ENCODE results near the gene ARFGEF3. TPM values are rescaled to one million over a fixed set of nuclear protein-coding genes. Genes with fewer than 3 reads are reported as not detected.

The ARFGEF3 gene
- total and polyA plus RNA-seq, 2 donors (not counting 1 experiment from before 2014, with no cell fraction given) = not detected

DNA sequence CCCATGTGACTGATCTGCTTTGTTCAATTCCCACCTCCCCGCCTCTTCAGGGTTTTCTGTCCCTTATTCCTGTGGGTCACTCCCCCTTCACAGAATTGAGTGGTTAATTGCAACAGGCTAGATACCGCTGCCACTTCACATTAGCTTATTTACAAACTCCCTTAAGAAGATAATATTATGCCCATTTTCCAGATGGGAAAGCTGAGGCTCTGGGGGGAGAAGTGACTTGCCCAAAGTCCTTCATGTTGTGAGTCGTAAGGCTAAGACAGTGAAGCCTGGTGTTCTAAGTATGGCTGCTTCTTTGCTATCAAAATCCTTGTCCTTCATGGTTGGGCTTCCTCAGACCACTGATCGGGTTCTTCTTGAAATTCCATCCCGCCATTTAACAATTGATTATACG lies 96.5 kb downstream of the ARFGEF3 start:
- H3K36me3 ChIP-seq (replicated peaks in 1 of 2; ENCODE audit: control extremely low read depth in 1 of 2, control insufficient read depth in 1 of 2, extremely low read depth in 1 of 2, insufficient read depth in 2 of 2, low read length in 1 of 2) = no peaks in the 10 kb centered on the region
- H4K20me1 ChIP-seq (ENCODE audit: control insufficient read depth, insufficient read depth, low read length, poor library complexity, severe bottlenecking) = no peaks in the 10 kb centered on the region
- intact Hi-C loops (cut with micrococcal nuclease) = no loop called here
- H3K27ac ChIP-seq (ENCODE audit: low read length in 2 of 2) = no peak overlapping the region
- Mint-ChIP-seq H3K27ac (no peak overlapping the region), H3K9me3 (ENCODE audit: insufficient read depth) (no peaks in the 10 kb centered on the region), H3K4me1 (no peaks in the 10 kb centered on the region), H3K4me3 (no peak overlapping the region), H3K27me3 (peaks cover 35% of the 10 kb centered on the region)
- H3K9me3 ChIP-seq (ENCODE audit: control extremely low read depth in 1 of 3, control insufficient read depth in 2 of 3, insufficient read depth in 1 of 3, low read length in 2 of 3) = no peaks in the 10 kb centered on the region
- CTCF ChIA-PET = no interaction called here
- no peak overlapping the region for H3K9ac ChIP-seq (ENCODE audit: low read length)
- no peak overlapping the region for H3K4me3 ChIP-seq (ENCODE audit: control extremely low read depth in 1 of 5, extremely low read depth in 1 of 5, insufficient read depth in 1 of 5, low read depth in 2 of 5, low read length in 4 of 5)
- POLR2A ChIA-PET = no interaction called here
- 100% methylated on average over 1 of the region's 6 CpGs for WGBS (ENCODE audit: insufficient coverage)
- TF ChIP-seq, protein P1, sequence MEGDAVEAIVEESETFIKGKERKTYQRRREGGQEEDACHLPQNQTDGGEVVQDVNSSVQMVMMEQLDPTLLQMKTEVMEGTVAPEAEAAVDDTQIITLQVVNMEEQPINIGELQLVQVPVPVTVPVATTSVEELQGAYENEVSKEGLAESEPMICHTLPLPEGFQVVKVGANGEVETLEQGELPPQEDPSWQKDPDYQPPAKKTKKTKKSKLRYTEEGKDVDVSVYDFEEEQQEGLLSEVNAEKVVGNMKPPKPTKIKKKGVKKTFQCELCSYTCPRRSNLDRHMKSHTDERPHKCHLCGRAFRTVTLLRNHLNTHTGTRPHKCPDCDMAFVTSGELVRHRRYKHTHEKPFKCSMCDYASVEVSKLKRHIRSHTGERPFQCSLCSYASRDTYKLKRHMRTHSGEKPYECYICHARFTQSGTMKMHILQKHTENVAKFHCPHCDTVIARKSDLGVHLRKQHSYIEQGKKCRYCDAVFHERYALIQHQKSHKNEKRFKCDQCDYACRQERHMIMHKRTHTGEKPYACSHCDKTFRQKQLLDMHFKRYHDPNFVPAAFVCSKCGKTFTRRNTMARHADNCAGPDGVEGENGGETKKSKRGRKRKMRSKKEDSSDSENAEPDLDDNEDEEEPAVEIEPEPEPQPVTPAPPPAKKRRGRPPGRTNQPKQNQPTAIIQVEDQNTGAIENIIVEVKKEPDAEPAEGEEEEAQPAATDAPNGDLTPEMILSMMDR (IDR thresholded peaks at IDR 0.05) = no peak
- TF ChIP-seq EZH2 (IDR thresholded peaks at IDR 0.05; ENCODE audit: borderline replicate concordance, insufficient read depth, low read depth, low read length, poor library complexity, severe bottlenecking) = no peak
- no peak overlapping the region for H2AFZ ChIP-seq (ENCODE audit: insufficient read depth, low read depth, low read length, poor library complexity, severe bottlenecking)
- DNase-seq = no peak
- no peaks in the 10 kb centered on the region for H3K4me1 ChIP-seq (ENCODE audit: control insufficient read depth in 2 of 2, insufficient read depth in 2 of 2, low read length in 2 of 2)
- H3K79me2 ChIP-seq (ENCODE audit: control insufficient read depth, insufficient read depth, low read length) = no peaks in the 10 kb centered on the region
- H3K27me3 ChIP-seq (replicated peaks in 1 of 4; ENCODE audit: control extremely low read depth in 1 of 4, control insufficient read depth in 3 of 4, insufficient read depth in 4 of 4, low read length in 3 of 4) = peaks cover 0 to 5% (median 0%) of the 10 kb centered on the region in 4 experiments
- no peak for ATAC-seq (ENCODE audit: low read depth)
- H3K4me2 ChIP-seq (replicated peaks; ENCODE audit: low read depth, low read length, poor library complexity, severe bottlenecking) = no peak overlapping the region

DNA sequence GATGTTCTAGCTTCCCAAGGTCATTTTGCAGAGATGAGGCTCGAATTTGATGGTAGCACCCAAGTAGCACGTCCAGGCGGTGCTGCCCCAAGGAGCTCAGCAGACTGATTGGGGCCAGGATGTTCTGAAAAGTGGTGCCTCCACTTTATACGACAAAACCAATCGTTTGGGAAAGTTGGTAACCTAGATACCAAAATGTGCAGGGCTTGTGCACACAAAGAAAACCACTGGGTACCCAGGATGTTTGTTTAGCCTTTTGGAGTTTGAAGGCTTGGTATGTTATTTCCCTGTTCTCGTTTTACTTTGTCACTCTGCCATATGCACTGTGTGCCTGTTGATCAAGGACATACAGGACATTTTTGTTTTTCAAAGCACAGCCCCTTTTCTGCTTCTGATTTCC lies 97.3 kb downstream of the ARFGEF3 start:
- no peaks in the 10 kb centered on the region for H3K79me2 ChIP-seq (ENCODE audit: control insufficient read depth, insufficient read depth, low read length)
- no peak overlapping the region for H3K4me3 Mint-ChIP-seq
- peaks cover 0 to 5% (median 0%) of the 10 kb centered on the region in 4 experiments for H3K27me3 ChIP-seq (replicated peaks in 1 of 4; ENCODE audit: control extremely low read depth in 1 of 4, control insufficient read depth in 3 of 4, insufficient read depth in 4 of 4, low read length in 3 of 4)
- no peaks in the 10 kb centered on the region for H3K36me3 ChIP-seq (replicated peaks in 1 of 2; ENCODE audit: control extremely low read depth in 1 of 2, control insufficient read depth in 1 of 2, extremely low read depth in 1 of 2, insufficient read depth in 2 of 2, low read length in 1 of 2)
- no peaks in the 10 kb centered on the region for H4K20me1 ChIP-seq (ENCODE audit: control insufficient read depth, insufficient read depth, low read length, poor library complexity, severe bottlenecking)
- H3K27me3 Mint-ChIP-seq = peaks cover 35% of the 10 kb centered on the region
- no peak overlapping the region for H3K9ac ChIP-seq (ENCODE audit: low read length)
- H2AFZ ChIP-seq (ENCODE audit: insufficient read depth, low read depth, low read length, poor library complexity, severe bottlenecking) = no peak overlapping the region
- DNase-seq (no peak), ATAC-seq (ENCODE audit: low read depth) (no peak)
- CTCF ChIA-PET = no interaction called here
- no peaks in the 10 kb centered on the region for H3K4me1 Mint-ChIP-seq
- intact Hi-C loops (cut with micrococcal nuclease) = no loop called here
- H3K27ac Mint-ChIP-seq = no peak overlapping the region
- WGBS (ENCODE audit: insufficient coverage) = 84% methylated on average over 6 of the region's 6 CpGs
- no peaks in the 10 kb centered on the region for H3K9me3 Mint-ChIP-seq (ENCODE audit: insufficient read depth)
- TF ChIP-seq, protein P1 (IDR thresholded peaks at IDR 0.05) = no peak
- no peak for TF ChIP-seq EZH2 (IDR thresholded peaks at IDR 0.05; ENCODE audit: borderline replicate concordance, insufficient read depth, low read depth, low read length, poor library complexity, severe bottlenecking)
- H3K9me3 ChIP-seq (ENCODE audit: control extremely low read depth in 1 of 3, control insufficient read depth in 2 of 3, insufficient read depth in 1 of 3, low read length in 2 of 3) = no peaks in the 10 kb centered on the region
- no peak overlapping the region for H3K4me3 ChIP-seq (ENCODE audit: control extremely low read depth in 1 of 5, extremely low read depth in 1 of 5, insufficient read depth in 1 of 5, low read depth in 2 of 5, low read length in 4 of 5)
- no peaks in the 10 kb centered on the region for H3K4me1 ChIP-seq (ENCODE audit: control insufficient read depth in 2 of 2, insufficient read depth in 2 of 2, low read length in 2 of 2)
- POLR2A ChIA-PET = no interaction called here
- no peak overlapping the region for H3K4me2 ChIP-seq (replicated peaks; ENCODE audit: low read depth, low read length, poor library complexity, severe bottlenecking)
- no peak overlapping the region for H3K27ac ChIP-seq (ENCODE audit: low read length in 2 of 2)
